ENCODE measurements around the gene ZNF800. TPM values are rescaled to one million over a fixed set of nuclear protein-coding genes. Genes with fewer than 3 reads are reported as not detected.

ZNF800 gene
- total and polyA plus RNA-seq, 11 donors = 4.2 to 34.7 (median 22.3) TPM

- ATAC-seq (no peak), DNase-seq (no peak)
- Histone ChIP-seq H3K9me3 (no peaks in the 10 kb centered on the region), H3K27ac (peak overlapping the region in 10 of 12 donors; percentile 88 to 99 (median 94)), H3K27me3 (no peaks in the 10 kb centered on the region), H3K36me3 (peaks cover 0 to 46% (median 32%) of the 10 kb centered on the region in 9 donors), H3K4me1 (peaks cover 0 to 62% (median 22%) of the 10 kb centered on the region in 12 donors), H3K4me3 (peak overlapping the region; percentile 76 to 99 (median 90))
- no peak for TF ChIP-seq POLR2A (IDR thresholded peaks at IDR 0.05)
- TF ChIP-seq, protein P1, sequence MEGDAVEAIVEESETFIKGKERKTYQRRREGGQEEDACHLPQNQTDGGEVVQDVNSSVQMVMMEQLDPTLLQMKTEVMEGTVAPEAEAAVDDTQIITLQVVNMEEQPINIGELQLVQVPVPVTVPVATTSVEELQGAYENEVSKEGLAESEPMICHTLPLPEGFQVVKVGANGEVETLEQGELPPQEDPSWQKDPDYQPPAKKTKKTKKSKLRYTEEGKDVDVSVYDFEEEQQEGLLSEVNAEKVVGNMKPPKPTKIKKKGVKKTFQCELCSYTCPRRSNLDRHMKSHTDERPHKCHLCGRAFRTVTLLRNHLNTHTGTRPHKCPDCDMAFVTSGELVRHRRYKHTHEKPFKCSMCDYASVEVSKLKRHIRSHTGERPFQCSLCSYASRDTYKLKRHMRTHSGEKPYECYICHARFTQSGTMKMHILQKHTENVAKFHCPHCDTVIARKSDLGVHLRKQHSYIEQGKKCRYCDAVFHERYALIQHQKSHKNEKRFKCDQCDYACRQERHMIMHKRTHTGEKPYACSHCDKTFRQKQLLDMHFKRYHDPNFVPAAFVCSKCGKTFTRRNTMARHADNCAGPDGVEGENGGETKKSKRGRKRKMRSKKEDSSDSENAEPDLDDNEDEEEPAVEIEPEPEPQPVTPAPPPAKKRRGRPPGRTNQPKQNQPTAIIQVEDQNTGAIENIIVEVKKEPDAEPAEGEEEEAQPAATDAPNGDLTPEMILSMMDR (IDR thresholded peaks at IDR 0.05) = no peak
- WGBS, 4 donors = 55 to 63% (median 59%) methylated on average over 9 of the region's 9 CpGs
- intact Hi-C loops (cut with DNase I) = loop anchor here in 8 of 10 donors (5.0 to 10.0 kb wide), 7 partner anchors 44 to 264 kb away; partner anchors contain the start of genes ARF5 (in 5 of the 8), GCC1 (in 5 of the 8) and SND1 (in 4 of the 8)
Measured at GRCh38 chr7:127390817-127391590, 1.5 kb downstream of the ZNF800 start.

DNA sequence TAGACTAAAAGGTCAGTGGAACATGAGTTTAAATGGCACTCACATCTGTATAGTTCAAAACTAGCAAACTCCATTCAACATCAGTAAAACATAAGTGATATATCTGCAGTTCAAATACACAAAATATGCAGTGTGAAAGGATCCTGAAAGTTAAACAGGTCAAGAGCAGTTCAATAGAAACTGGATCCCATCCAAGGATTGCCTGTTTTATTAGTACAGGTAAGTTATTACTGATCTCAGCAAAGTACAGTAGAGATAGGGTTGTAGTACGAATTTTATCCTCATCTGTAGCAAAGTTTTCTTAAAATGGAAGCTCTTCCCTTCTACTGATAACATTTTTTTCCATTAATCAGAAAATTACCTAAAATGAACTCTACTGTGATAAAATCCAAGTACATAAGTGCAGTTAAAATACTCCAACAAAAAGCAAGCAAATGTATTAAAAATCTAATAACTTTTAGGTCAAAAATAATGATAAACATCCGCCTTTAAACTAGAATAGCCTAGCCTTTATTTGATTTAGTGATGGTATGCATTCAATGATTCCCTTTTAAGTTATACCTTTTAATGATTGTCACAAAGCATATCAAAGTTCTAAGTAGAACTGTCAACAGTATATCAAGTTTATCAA is 2.2 kb downstream of the ZNF800 start:
- Histone ChIP-seq H3K4me1 (peaks cover 0 to 65% (median 22%) of the 10 kb centered on the region in 12 donors), H3K4me3 (peak overlapping the region in 2 of 12 donors; percentile 91 to 99), H3K9me3 (no peaks in the 10 kb centered on the region), H3K27me3 (no peaks in the 10 kb centered on the region), H3K27ac (no peak overlapping the region), H3K36me3 (peaks cover 0 to 52% (median 39%) of the 10 kb centered on the region in 9 donors)
- WGBS, 4 donors = 85 to 91% (median 88%) methylated on average over 2 of the region's 2 CpGs
- ATAC-seq = no peak
- DNase-seq = no peak
- TF ChIP-seq, protein P1 (IDR thresholded peaks at IDR 0.05) = no peak
- no peak for TF ChIP-seq POLR2A (IDR thresholded peaks at IDR 0.05)
- intact Hi-C loops (cut with DNase I) = loop anchor here in 8 of 10 donors (5.0 to 10.0 kb wide), 7 partner anchors 43 to 264 kb away; partner anchors contain the start of genes ARF5 (in 5 of the 8), GCC1 (in 5 of the 8) and SND1 (in 4 of the 8)

- DNase-seq = no peak
- WGBS, 4 donors = 86 to 98% (median 92%) methylated on average over 1 of the region's 1 CpG
- Histone ChIP-seq H3K4me3 (no peak overlapping the region), H3K4me1 (peaks cover 0 to 68% (median 22%) of the 10 kb centered on the region in 12 donors), H3K36me3 (peaks cover 0 to 60% (median 42%) of the 10 kb centered on the region in 9 donors), H3K27me3 (no peaks in the 10 kb centered on the region), H3K27ac (no peak overlapping the region), H3K9me3 (no peaks in the 10 kb centered on the region)
- no peak for ATAC-seq
- TF ChIP-seq, protein P1 (IDR thresholded peaks at IDR 0.05) = no peak
- TF ChIP-seq POLR2A (IDR thresholded peaks at IDR 0.05) = no peak
- intact Hi-C loops (cut with DNase I) = no loop called here
Measured at GRCh38 chr7:127389321-127389720, 3.2 kb downstream of the ZNF800 start.

- intact Hi-C loops (cut with DNase I) = no loop called here
- Histone ChIP-seq H3K36me3 (peaks cover 0 to 68% (median 48%) of the 10 kb centered on the region in 9 donors), H3K9me3 (no peaks in the 10 kb centered on the region), H3K27me3 (no peaks in the 10 kb centered on the region), H3K4me1 (peaks cover 0 to 65% (median 21%) of the 10 kb centered on the region in 12 donors), H3K4me3 (no peak overlapping the region), H3K27ac (no peak overlapping the region)
- ATAC-seq = no peak
- no peak for DNase-seq
- WGBS, 4 donors = 98 to 100% (median 99%) methylated on average over 2 of the region's 2 CpGs
- TF ChIP-seq, protein P1 (IDR thresholded peaks at IDR 0.05) = no peak
Measured at GRCh38 chr7:127387974-127388373, 4.5 kb downstream of the ZNF800 start.
